Small intestine (tissue), 16 donors: ENCODE measurements around the gene CYGB. TPM values are rescaled to one million over a fixed set of nuclear protein-coding genes. Genes with fewer than 3 reads are reported as not detected.

Experiments
- DNase-seq, 2 donors: peaks; one replicate each; pipeline versions ENCODE4 v3.0.0 to v3.0.0-alpha.2; 2013
- FAIRE-seq: peaks from 2 replicates; lab custom pipeline; 2012; peaks lifted over from hg19 to GRCh38; lab: Jason Lieb, UNC
- H3K27ac ChIP-seq, 3 donors: one replicate each; pipeline ENCODE4 v1.5.1; 2013; ENCODE audit warnings: low read length in 2 of 3, mild to moderate bottlenecking in 2 of 3, control low read depth in 1 of 3, inconsistent platforms in 1 of 3, low read depth in 1 of 3, moderate library complexity in 1 of 3
- H3K27me3 ChIP-seq, 3 donors: one replicate each; pipeline ENCODE4 v1.6.1; 2013; ENCODE audit warnings: low read length in 3 of 3, inconsistent platforms in 1 of 3; ENCODE audit not compliant: control insufficient read depth in 3 of 3, insufficient read depth in 3 of 3
- H3K36me3 ChIP-seq, 3 donors: one replicate each; pipeline ENCODE4 v1.6.1; 2013; ENCODE audit warnings: low read length in 3 of 3, inconsistent platforms in 1 of 3, low read depth in 1 of 3, mild to moderate bottlenecking in 1 of 3, moderate library complexity in 1 of 3; ENCODE audit not compliant: control insufficient read depth in 3 of 3, insufficient read depth in 2 of 3
- H3K4me1 ChIP-seq, 3 donors: one replicate each; pipeline ENCODE4 v1.6.1; 2013; ENCODE audit warnings: low read length in 2 of 3, inconsistent platforms in 1 of 3, low read depth in 1 of 3, mild to moderate bottlenecking in 1 of 3, moderate library complexity in 1 of 3; ENCODE audit not compliant: control insufficient read depth in 3 of 3, insufficient read depth in 2 of 3
- H3K4me3 ChIP-seq, 3 donors: one replicate each; pipeline ENCODE4 v1.5.1; 2013; ENCODE audit warnings: low read length in 3 of 3, control low read depth in 1 of 3, inconsistent platforms in 1 of 3, low read depth in 1 of 3, mild to moderate bottlenecking in 1 of 3, moderate library complexity in 1 of 3
- H3K9me3 ChIP-seq, 2 donors: one replicate each; pipeline ENCODE4 v1.6.1; 2013; ENCODE audit warnings: low read depth in 1 of 2, low read length in 1 of 2; ENCODE audit not compliant: control insufficient read depth in 2 of 2, insufficient read depth in 1 of 2
- WGBS, 3 donors: extraction: QIAGEN DNeasy Blood & Tissue Kit; methylation state at CpG; one replicate each; pipeline ENCODE4 v1.1.7; 2013; 5-methylcytosine and 5-hydroxymethylcytosine counted together
- long read RNA-seq, 10 donors: transcript quantifications; one replicate each; lab custom pipeline, GENCODE V29; 2026
- polyA plus RNA-seq, 4 donors: library from polyadenylated mRNA; stranded (reverse) in 3 of 4; unstranded in 1 of 4; fragments of 200-250 nt in 3 of 4; fragments of 120-200 nt in 1 of 4; gene quantifications; one replicate each; pipeline versions ENCODE4 v1.2.1 to v1.2.3, GENCODE V29; 2013
- donor health status: healthy with polysubstance abuse.
- donor health status: control.
- donor health status: control.
- donor health status: Bipolar disorder and iron deficiency.
- donor health status: healthy.

CYGB gene
- 10 to 100 TPM in 3 of 4 donors, 1 to 10 TPM in 1; 1.1 to 35.4 (median 12.0) TPM for polyA plus RNA-seq
- long read RNA-seq, donor 1, result 0 reads
- long read RNA-seq, donor 2, partial matches to known transcripts, result 0 of 4 reads
- long read RNA-seq, donor 2, other reads (novel, unspliced or antisense), result 0 of 4 reads
- long read RNA-seq, donor 3, transcript CYGB-201 (4 exons, 2,158 nt), result major isoform, 11 of 11 reads
- long read RNA-seq, donor 3, partial matches to known transcripts, result 0 of 11 reads
- long read RNA-seq, donor 3, other reads (novel, unspliced or antisense), result 0 of 11 reads
- long read RNA-seq, donor 4, result 0 reads
- long read RNA-seq, donor 5, partial matches to known transcripts, result 0 of 2 reads
- long read RNA-seq, donor 5, other reads (novel, unspliced or antisense), result 0 of 2 reads
- long read RNA-seq, donor 6, transcript CYGB-201 (4 exons, 2,158 nt), result major isoform, 7 of 7 reads
- long read RNA-seq, donor 6, partial matches to known transcripts, result 0 of 7 reads
- long read RNA-seq, donor 6, other reads (novel, unspliced or antisense), result 0 of 7 reads
- long read RNA-seq, donor 7, transcript CYGB-201 (4 exons, 2,158 nt), result major isoform, 38 of 41 reads
- long read RNA-seq, donor 7, partial matches to known transcripts, result 0 of 41 reads
- long read RNA-seq, donor 7, other reads (novel, unspliced or antisense), result 0 of 41 reads
- long read RNA-seq, donor 8, result 0 reads
- long read RNA-seq, donor 9, partial matches to known transcripts, result 0 of 2 reads
- long read RNA-seq, donor 9, other reads (novel, unspliced or antisense), result 0 of 2 reads
- long read RNA-seq, donor 10, transcript CYGB-201 (4 exons, 2,158 nt), result major isoform, 8 of 8 reads
- long read RNA-seq, donor 10, partial matches to known transcripts, result 0 of 8 reads
- long read RNA-seq, donor 10, other reads (novel, unspliced or antisense), result 0 of 8 reads

DNA sequence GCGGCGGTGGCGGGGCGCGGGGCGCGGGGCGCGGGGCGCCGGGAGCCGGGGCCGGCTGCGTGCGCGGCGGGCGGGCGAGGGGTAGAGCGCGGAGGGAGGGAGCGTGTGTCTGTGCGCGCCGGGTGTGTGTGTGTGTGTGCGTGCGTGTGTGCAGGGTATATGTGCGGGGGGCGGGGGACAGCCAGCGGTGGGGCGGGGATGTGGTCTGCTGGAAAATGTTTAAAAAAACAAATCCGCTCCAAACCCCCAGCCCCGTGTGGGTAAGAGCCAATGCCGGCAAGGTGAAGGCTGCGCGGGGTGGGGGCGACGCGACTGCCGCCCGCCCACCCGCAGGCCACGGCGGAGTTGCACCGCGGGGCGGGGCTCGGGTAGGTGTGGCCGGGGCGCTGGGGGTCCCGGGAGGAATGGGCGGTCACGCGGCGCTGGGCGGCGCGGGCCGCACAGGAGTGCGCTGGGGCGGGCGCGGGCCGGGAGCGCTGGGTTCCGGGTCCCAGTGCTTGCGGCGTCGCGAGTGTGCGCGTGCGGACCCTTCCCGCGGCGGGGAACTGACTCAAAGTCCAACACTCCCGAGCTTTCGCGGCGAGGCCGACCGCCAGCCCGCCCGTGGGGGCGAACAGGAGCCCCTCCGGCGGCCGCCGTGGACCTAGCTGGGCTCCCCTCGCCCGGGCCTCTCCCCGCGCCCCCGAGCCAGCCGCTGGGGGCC is at the start of gene CYGB:
CYGB (minus strand) TSS at position 132 of the 703 bp plus-strand sequence. CDS start 167 bp downstream, outside the sequence.
- Histone ChIP-seq H3K27ac (peak within 1 kb of the TSS in 1 of 3 donors; percentile 68), H3K27me3 (peaks cover 0 to 39% (median 0%) of the 10 kb centered on the region in 3 donors), H3K4me1 (peaks cover 0 to 8% (median 0%) of the 10 kb centered on the region in 3 donors), H3K9me3 (no peaks in the 10 kb centered on the region), H3K4me3 (peak within 1 kb of the TSS; percentile 17 to 35 (median 21)), H3K36me3 (peaks cover 0 to 5% (median 0%) of the 10 kb centered on the region in 3 donors)
- WGBS, 3 donors, result 1 to 3% (median 2%) methylated on average over 46 to 95 of the region's 95 CpGs
- peak in 1 of 2 donors; percentile 34 for DNase-seq
- FAIRE-seq, result no peak

DNA sequence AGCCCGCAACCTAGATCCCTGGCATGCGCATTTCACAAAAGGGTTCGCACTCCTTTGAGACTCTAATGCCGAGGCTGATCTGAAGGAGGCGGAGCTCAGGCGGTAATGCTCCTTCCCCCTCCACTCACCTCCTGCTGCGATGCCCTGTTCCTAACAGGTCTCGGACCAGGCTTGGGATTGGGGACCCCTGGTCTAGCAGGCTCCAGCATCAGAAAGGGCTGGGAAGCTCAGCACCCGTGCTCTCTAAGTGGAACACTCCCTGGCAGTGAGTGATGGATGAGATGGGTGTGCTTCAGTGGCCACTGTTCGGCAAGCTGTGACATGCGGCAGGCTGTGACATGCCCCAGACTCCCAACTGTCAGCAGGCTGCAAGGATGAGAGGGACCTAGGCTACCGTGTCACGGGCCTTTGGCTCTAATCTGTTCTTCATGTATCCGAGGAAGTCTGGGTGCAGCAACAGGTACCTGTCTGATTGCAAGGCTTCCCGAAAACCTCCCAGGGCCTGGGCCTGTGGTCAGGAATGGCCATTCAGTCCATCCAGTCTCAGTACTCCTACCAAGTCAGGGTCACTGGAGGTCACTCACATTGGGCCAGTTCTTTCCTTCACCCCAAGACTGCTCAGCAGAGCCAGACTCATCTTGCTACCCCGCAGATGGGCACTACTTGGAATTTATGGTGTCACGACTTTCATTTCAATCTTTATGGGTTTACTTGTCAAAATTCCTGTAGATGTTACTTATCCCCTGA is 49.4 kb upstream of the CYGB start:
- H3K36me3 ChIP-seq, result no peaks in the 10 kb centered on the region
- peaks cover 0 to 56% (median 14%) of the 10 kb centered on the region in 3 donors for H3K27me3 ChIP-seq
- no peak overlapping the region for H3K4me3 ChIP-seq
- no peak for FAIRE-seq
- DNase-seq, result no peak
- WGBS, 3 donors, result 17 to 44% (median 23%) methylated on average over 16 to 17 of the region's 17 CpGs
- peaks cover 0 to 13% (median 0%) of the 10 kb centered on the region in 3 donors for H3K4me1 ChIP-seq
- no peak overlapping the region for H3K27ac ChIP-seq
- peaks cover 0 to 11% of the 10 kb centered on the region in 2 donors for H3K9me3 ChIP-seq

DNA sequence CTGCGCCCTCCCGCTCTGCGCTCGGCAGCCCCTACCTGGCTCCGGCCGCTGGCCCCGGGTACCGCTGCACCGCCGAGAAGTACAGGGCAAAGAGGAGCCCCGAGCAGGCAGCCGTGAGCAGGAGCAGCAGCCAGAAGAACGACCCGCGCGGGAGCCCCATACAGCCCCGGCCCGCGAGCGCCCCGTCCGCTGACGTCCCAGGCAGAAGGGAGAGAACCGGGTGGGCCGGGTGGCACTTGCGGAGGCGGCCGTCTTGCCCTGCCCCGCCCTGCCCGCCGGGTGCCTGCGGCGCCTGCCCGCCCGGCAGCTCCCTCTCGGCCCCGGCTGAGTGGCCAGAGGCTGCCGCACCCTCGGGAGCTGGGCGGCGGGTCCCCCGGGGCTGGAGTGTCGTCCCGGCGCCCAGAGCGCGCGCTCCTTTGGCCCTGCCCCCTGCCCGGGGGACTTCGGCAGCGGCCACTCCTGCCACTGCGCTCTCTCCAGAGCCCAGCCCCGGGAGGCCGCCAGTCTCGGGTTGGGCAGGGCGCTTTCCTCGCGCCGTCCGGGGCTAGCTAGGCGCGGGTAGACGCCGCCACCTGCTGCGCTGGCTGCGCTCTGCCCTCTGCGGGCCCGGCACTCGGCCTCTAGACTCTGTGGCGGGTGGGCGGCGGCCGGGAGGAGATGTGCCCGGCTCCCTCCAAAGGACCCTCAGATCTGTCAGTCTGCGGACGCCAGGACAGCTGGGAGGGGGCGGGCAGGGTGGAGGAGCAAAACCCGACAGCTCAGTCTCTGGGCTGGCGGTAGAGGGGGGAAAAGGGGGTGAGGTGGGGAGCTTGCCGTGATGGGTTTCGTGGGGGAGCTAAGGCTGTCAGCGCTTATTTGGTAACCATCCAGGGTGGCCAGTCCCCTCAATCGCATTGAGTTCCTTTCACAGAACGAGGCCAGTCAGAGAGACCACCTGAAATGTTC is 48.4 kb upstream of the CYGB start, which contains the start of gene ST6GALNAC2:
ST6GALNAC2 (minus strand) TSS at position 212 of the 945 bp plus-strand sequence; CDS start at position 160, 52 bp downstream.
- Histone ChIP-seq H3K27me3 (peaks cover 0 to 59% (median 14%) of the 10 kb centered on the region in 3 donors), H3K9me3 (peaks cover 0 to 11% of the 10 kb centered on the region in 2 donors), H3K27ac (no peak within 1 kb of the TSS), H3K4me3 (peak within 1 kb of the TSS; percentile 26 to 44 (median 44)), H3K4me1 (peaks cover 0 to 13% (median 0%) of the 10 kb centered on the region in 3 donors), H3K36me3 (no peaks in the 10 kb centered on the region)
- WGBS, 3 donors, result 1 to 2% (median 1%) methylated on average over 66 to 84 of the region's 84 CpGs
- DNase-seq (peak; percentile 66 to 88), FAIRE-seq (no peak)

DNA sequence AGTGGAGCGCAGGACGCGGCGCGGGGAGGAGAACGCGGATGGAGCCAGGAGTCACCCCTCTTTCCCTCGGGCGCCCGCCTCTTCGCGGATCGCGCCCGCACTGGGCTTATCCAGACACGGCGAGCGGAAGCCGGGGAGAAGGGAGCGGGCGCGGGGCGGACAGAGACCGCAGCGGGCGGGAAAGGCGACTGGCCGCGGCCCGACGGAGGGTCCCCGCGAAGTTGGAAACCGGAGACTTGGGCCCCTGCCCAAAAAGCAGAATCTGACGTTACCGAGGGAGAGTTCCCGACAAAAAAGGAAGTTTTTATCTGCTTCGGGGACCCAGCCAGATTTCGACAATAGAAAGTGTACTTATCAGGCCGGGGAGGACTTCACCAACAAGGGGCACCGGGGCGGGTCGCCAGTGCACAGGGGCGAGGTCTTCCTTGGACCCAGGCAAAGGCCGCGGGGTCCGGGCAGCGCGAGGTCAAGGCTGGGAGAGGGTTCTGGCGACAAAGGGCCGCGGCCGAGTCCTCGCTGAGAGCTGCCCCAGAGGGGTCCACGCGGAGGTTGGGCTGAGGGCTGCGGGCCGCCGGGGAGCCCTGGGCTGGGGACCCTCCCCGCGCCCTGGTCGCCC is 47.6 kb upstream of the CYGB start:
- FAIRE-seq, result no peak
- Histone ChIP-seq H3K27me3 (peaks cover 0 to 59% (median 14%) of the 10 kb centered on the region in 3 donors), H3K36me3 (no peaks in the 10 kb centered on the region), H3K27ac (no peak overlapping the region), H3K9me3 (peaks cover 0 to 11% of the 10 kb centered on the region in 2 donors), H3K4me1 (peaks cover 0 to 13% (median 0%) of the 10 kb centered on the region in 3 donors), H3K4me3 (peak overlapping the region; percentile 26 to 44 (median 44))
- 0 to 1% (median 1%) methylated on average over 54 to 62 of the region's 62 CpGs for WGBS, 3 donors
- DNase-seq, result peak; percentile 32 to 61

DNA sequence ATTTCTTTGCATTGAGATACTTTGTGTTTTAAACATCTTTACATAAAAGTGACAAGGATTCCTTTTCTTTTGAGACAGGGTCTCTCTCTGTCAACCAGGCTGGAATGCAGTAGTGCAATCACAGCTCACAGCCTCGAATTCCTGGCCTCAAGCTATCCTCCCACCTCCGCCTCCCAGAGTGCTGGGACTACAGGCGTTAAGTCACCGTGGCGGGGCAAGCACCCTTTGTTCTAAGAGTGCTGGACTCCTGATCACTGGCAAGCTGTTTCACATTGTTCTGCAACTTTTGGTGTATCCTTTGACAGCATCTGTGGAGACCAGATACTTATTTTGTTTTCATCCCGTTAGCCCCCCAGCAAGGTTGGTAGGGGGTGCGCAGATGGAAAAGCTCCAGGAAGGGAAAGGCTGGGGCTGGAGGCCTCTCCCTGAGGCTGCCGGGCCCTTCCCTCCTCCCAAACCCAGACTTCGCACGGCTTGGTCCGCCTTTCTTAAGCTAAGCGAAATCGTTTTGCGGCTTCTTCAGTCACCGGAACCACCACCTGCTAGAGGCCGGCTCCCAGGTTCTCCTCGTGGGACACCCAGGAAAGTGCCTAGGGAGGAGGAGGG is 47.0 kb upstream of the CYGB start:
- 16% methylated on average over 13 to 17 of the region's 17 CpGs for WGBS, 3 donors
- Histone ChIP-seq H3K9me3 (peaks cover 0 to 11% of the 10 kb centered on the region in 2 donors), H3K4me1 (peaks cover 0 to 13% (median 0%) of the 10 kb centered on the region in 3 donors), H3K27me3 (peaks cover 0 to 59% (median 14%) of the 10 kb centered on the region in 3 donors), H3K4me3 (peak overlapping the region; percentile 26 to 44 (median 44)), H3K27ac (no peak overlapping the region), H3K36me3 (no peaks in the 10 kb centered on the region)
- DNase-seq (no peak), FAIRE-seq (no peak)

DNA sequence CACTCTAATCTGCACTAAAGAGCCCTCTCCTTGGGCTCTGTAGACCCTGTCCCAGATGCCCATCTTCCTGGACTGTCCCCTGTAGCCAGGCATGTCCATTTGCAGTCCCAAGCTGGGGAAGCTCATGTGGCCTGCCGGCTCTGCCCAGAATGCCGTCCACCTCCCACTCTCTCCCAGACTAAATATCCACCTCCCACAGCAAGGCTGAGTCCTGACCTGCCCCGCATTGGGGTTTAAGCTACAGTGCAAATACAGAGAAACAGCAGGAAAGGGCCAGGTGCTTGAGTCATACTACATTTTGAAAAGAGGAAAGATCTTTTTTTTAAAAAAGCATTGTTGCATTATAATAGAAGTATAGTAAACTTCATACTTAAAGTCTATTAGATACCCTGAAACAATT is 45.2 kb upstream of the CYGB start:
- Histone ChIP-seq H3K9me3 (no peaks in the 10 kb centered on the region), H3K27me3 (peaks cover 0 to 43% (median 6%) of the 10 kb centered on the region in 3 donors), H3K4me3 (no peak overlapping the region), H3K4me1 (peaks cover 0 to 13% (median 0%) of the 10 kb centered on the region in 3 donors), H3K27ac (no peak overlapping the region), H3K36me3 (no peaks in the 10 kb centered on the region)
- DNase-seq (no peak), FAIRE-seq (no peak)
- WGBS, 3 donors, result 29 to 31% (median 29%) methylated on average over 3 of the region's 3 CpGs
